HepG2 (cell line): ENCODE data around the gene NEGR1. TPM values are rescaled to one million over a fixed set of nuclear protein-coding genes. Genes with fewer than 3 reads are reported as not detected.

Source experiments
- ATAC-seq: fragments of 200-7000 bp; cut with Tn5 transposase; 3 replicates; pipeline ENCODE4 v1.9.1; 2020; ENCODE audit warnings: mild to moderate bottlenecking, moderate library complexity
- BruUV-seq: library from RNA; stranded (reverse); fragments of 400-500 nt; replicated peaks from 2 replicates; lab custom pipeline; 2021; lab: Mats Ljungman, UMichigan
- CTCF ChIA-PET: fragments of 300-600 bp; formaldehyde crosslinking; extraction: SDS; loops from one replicate; lab custom pipeline; 2021; ENCODE audit warnings: low total read pairs, inconsistent platforms, low intra/inter-chr PET ratio; lab: Yijun Ruan, JAX
- POLR2A ChIA-PET: fragments of 350-600 bp; sonication (Branson Sonifier 250); formaldehyde crosslinking; loops from one replicate; lab custom pipeline; 2020; ENCODE audit warnings: antibody characterized with exemption, inconsistent platforms; lab: Yijun Ruan, JAX
- DNase-seq: peaks from one replicate; pipeline ENCODE4 v3.0.0-alpha.2; 2015; ENCODE audit warnings: low spot score
- FAIRE-seq: peaks from 3 replicates; lab custom pipeline; 2011; peaks lifted over from hg19 to GRCh38; lab: Jason Lieb, UNC
- H2AFZ ChIP-seq: one replicate; pipeline ENCODE4 v1.6.1; 2011; ENCODE audit warnings: low read length, inconsistent platforms
- H3K27ac ChIP-seq: fragments of 300-600 bp; 3 replicates; pipeline ENCODE4 v1.8.0; 2011; ENCODE audit warnings: mixed run types, mild to moderate bottlenecking, mixed read lengths, low read length, inconsistent platforms; ENCODE audit not compliant: insufficient read depth; ENCODE audit errors: extremely low read length
- H3K27me3 ChIP-seq, 2 experiments: fragments of 200-600 bp in 1 of 2; 2 replicates in 1 of 2; 3 replicates in 1 of 2; pipeline versions ENCODE4 v1.6.0 to v1.8.0; 2011; ENCODE audit warnings: low read length in 2 of 2, mild to moderate bottlenecking in 2 of 2, moderate library complexity in 2 of 2, inconsistent platforms in 1 of 2; ENCODE audit not compliant: insufficient read depth in 2 of 2, control insufficient read depth in 1 of 2
- H3K36me3 ChIP-seq, 2 experiments: fragments of 200-600 bp in 1 of 2; replicated peaks in 1 of 2; 2 replicates in 1 of 2; 3 replicates in 1 of 2; pipeline versions ENCODE4 v1.5.1 to v1.8.0; 2011; ENCODE audit warnings: low read length in 2 of 2, inconsistent platforms in 1 of 2; ENCODE audit not compliant: insufficient read depth in 2 of 2, control insufficient read depth in 1 of 2
- H3K4me1 ChIP-seq: 2 replicates; pipeline ENCODE4 v1.5.1; 2012; ENCODE audit warnings: low read length, inconsistent platforms; ENCODE audit not compliant: insufficient read depth
- H3K4me2 ChIP-seq: 2 replicates; pipeline ENCODE4 v1.6.0; 2011; ENCODE audit warnings: low read depth, low read length, inconsistent platforms
- H3K4me3 ChIP-seq, 3 experiments: fragments of 200-600 bp in 1 of 3; sonication (generic), shearing (Covaris generic) in 1 of 3; replicated peaks in 1 of 3; 2 replicates each; pipeline ENCODE4 v1.5.1; 2011 to 2016; ENCODE audit warnings: low read length in 3 of 3, inconsistent platforms in 2 of 3, low read depth in 2 of 3, mild to moderate bottlenecking in 2 of 3, control low read depth in 1 of 3, mixed read lengths in 1 of 3; ENCODE audit not compliant: insufficient read depth in 1 of 3
- H3K79me2 ChIP-seq: one replicate; pipeline ENCODE4 v1.6.1; 2011; ENCODE audit warnings: low read length, inconsistent platforms; ENCODE audit not compliant: insufficient read depth
- H3K9ac ChIP-seq: 2 replicates; pipeline ENCODE4 v1.6.0; 2011; ENCODE audit warnings: mild to moderate bottlenecking, low read depth, low read length, inconsistent platforms; ENCODE audit not compliant: insufficient read depth
- H3K9me3 ChIP-seq: 2 replicates; pipeline ENCODE4 v1.5.1; 2012; ENCODE audit warnings: mild to moderate bottlenecking, low read length
- H4K20me1 ChIP-seq: 2 replicates; pipeline ENCODE4 v1.6.0; 2011; ENCODE audit warnings: inconsistent platforms, mild to moderate bottlenecking, low read length, moderate library complexity; ENCODE audit not compliant: insufficient read depth
- ELF3 ChIP-seq: IDR thresholded peaks from 2 replicates; pipeline ENCODE4 v1.6.1; 2016; ENCODE audit warnings: missing genetic modification reagents, missing compliant biosample characterization
- KDM4B ChIP-seq: sonication (generic); formaldehyde crosslinking; IDR thresholded peaks from 2 replicates; pipeline ENCODE4 v1.4.0; 2020; ENCODE audit warnings: missing genetic modification reagents
- LRRFIP1 ChIP-seq: sonication (generic); formaldehyde crosslinking; conservative IDR thresholded peaks from 2 replicates; pipeline ENCODE4 v1.4.0; 2020; ENCODE audit warnings: missing genetic modification reagents
- PHB2 ChIP-seq: fragments of 450-650 bp; IDR thresholded peaks from 2 replicates; pipeline ENCODE4 v1.6.1; 2018; ENCODE audit not compliant: partially characterized antibody
- ZNF232 ChIP-seq: sonication (generic); formaldehyde crosslinking; IDR thresholded peaks from 2 replicates; pipeline ENCODE4 v1.4.0; 2020; ENCODE audit warnings: missing genetic modification reagents, borderline replicate concordance
- ZNF354B ChIP-seq: sonication (generic); formaldehyde crosslinking; IDR thresholded peaks from 2 replicates; pipeline ENCODE4 v1.8.0; 2022; ENCODE audit warnings: mild to moderate bottlenecking, missing genetic modification reagents
- ZNF432 ChIP-seq: sonication (generic); formaldehyde crosslinking; IDR thresholded peaks from 2 replicates; pipeline ENCODE4 v1.5.0; 2020; ENCODE audit warnings: missing genetic modification reagents, mild to moderate bottlenecking, borderline replicate concordance
- ZNF451 ChIP-seq: sonication (generic); formaldehyde crosslinking; IDR thresholded peaks from 2 replicates; pipeline ENCODE4 v1.5.0; 2020; ENCODE audit warnings: mild to moderate bottlenecking, missing genetic modification reagents
- ZNF629 ChIP-seq: sonication (generic); formaldehyde crosslinking; conservative IDR thresholded peaks from 2 replicates; pipeline ENCODE4 v1.5.0; 2020; ENCODE audit warnings: missing genetic modification reagents
- ZNF780A ChIP-seq: sonication (generic); formaldehyde crosslinking; IDR thresholded peaks from 2 replicates; pipeline ENCODE4 v1.8.0; 2022; ENCODE audit warnings: mild to moderate bottlenecking, missing genetic modification reagents, moderate library complexity
- ZNF883 ChIP-seq: sonication (generic); formaldehyde crosslinking; IDR thresholded peaks from 2 replicates; pipeline ENCODE4 v1.5.1; 2020; ENCODE audit warnings: mild to moderate bottlenecking, missing genetic modification reagents; ENCODE audit errors: not compliant biosample characterization
- ZSCAN25 ChIP-seq: sonication (generic); formaldehyde crosslinking; IDR thresholded peaks from 2 replicates; pipeline ENCODE4 v1.8.0; 2022; ENCODE audit warnings: mild to moderate bottlenecking, missing genetic modification reagents
- WGBS: methylation state at CpG from one replicate; pipeline ENCODE4 v1.1.6; 2017; ENCODE audit warnings: low lambda C conversion rate; 5-methylcytosine and 5-hydroxymethylcytosine counted together
- in situ Hi-C: cut with HindIII; loops from 2 replicates; pipeline ENCODE4 v1.10.0; 2017; ENCODE audit warnings: low pct_unique_long_range_greater_than_20kb; ENCODE audit not compliant: extremely low pct_ligation_motif_present
- intact Hi-C: fragments of 100-400 bp; cut with micrococcal nuclease; formaldehyde crosslinking; loops from one replicate; pipeline ENCODE4 v1.10.0; 2022; ENCODE audit not compliant: unreplicated experiment
- polyA plus RNA-seq, 8 experiments: library from polyadenylated mRNA; depleted of rRNA in 3 of 8; stranded (reverse) in 7 of 8; unstranded in 1 of 8; fragments of >200 nt; fragmentation: Illumina TruSeq in 4 of 8; extraction: Trizol in 4 of 8; gene quantifications; 2 replicates each; pipeline versions ENCODE4 v1.2.1 to v1.2.3, GENCODE V29; 2011 to 2016; ENCODE audit warnings: low read depth in 4 of 8, missing spikeins in 1 of 8, mixed read lengths in 1 of 8; ENCODE audit not compliant: insufficient read depth in 1 of 8
- total RNA-seq, 5 experiments: library from RNA; depleted of rRNA; stranded (reverse); fragments of >200 nt; fragmentation: Illumina TruSeq; extraction: Trizol; gene quantifications; 2 replicates each; pipeline ENCODE4 v1.2.3, GENCODE V29; 2016; ENCODE audit warnings: low read depth in 1 of 5
- TF ChIP-seq, protein P1 (sequence below): sonication (generic); formaldehyde crosslinking; IDR thresholded peaks from 2 replicates; pipeline ENCODE4 v1.4.0; 2020; ENCODE audit warnings: missing genetic modification reagents
- TF ChIP-seq, protein P2 (sequence below): sonication (generic); formaldehyde crosslinking; IDR thresholded peaks from 2 replicates; pipeline ENCODE4 v1.4.0; 2020; ENCODE audit warnings: missing genetic modification reagents
- TF ChIP-seq, protein P3 (sequence below): sonication (generic); formaldehyde crosslinking; IDR thresholded peaks from 2 replicates; pipeline ENCODE4 v1.5.0; 2020; ENCODE audit warnings: mild to moderate bottlenecking, missing genetic modification reagents, moderate library complexity

NEGR1 gene
- total and polyA plus RNA-seq, 2 of the 13 experiments (the other 11 are each of a cell fraction or from before 2014, with no cell fraction given): not detected

- H3K27me3 ChIP-seq: no peaks in the 10 kb centered on the region
- H3K4me1 ChIP-seq: no peaks in the 10 kb centered on the region
- no peak overlapping the region for H3K4me3 ChIP-seq
- H4K20me1 ChIP-seq: no peaks in the 10 kb centered on the region
- TF ChIP-seq ZNF232 (CRISPR knock-in tag): no peak
- no peak for TF ChIP-seq KDM4B
- no peak for TF ChIP-seq LRRFIP1 (CRISPR knock-in tag)
- TF ChIP-seq, protein P1, sequence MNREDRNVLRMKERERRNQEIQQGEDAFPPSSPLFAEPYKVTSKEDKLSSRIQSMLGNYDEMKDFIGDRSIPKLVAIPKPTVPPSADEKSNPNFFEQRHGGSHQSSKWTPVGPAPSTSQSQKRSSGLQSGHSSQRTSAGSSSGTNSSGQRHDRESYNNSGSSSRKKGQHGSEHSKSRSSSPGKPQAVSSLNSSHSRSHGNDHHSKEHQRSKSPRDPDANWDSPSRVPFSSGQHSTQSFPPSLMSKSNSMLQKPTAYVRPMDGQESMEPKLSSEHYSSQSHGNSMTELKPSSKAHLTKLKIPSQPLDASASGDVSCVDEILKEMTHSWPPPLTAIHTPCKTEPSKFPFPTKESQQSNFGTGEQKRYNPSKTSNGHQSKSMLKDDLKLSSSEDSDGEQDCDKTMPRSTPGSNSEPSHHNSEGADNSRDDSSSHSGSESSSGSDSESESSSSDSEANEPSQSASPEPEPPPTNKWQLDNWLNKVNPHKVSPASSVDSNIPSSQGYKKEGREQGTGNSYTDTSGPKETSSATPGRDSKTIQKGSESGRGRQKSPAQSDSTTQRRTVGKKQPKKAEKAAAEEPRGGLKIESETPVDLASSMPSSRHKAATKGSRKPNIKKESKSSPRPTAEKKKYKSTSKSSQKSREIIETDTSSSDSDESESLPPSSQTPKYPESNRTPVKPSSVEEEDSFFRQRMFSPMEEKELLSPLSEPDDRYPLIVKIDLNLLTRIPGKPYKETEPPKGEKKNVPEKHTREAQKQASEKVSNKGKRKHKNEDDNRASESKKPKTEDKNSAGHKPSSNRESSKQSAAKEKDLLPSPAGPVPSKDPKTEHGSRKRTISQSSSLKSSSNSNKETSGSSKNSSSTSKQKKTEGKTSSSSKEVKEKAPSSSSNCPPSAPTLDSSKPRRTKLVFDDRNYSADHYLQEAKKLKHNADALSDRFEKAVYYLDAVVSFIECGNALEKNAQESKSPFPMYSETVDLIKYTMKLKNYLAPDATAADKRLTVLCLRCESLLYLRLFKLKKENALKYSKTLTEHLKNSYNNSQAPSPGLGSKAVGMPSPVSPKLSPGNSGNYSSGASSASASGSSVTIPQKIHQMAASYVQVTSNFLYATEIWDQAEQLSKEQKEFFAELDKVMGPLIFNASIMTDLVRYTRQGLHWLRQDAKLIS: no peak
- TF ChIP-seq PHB2: no peak
- TF ChIP-seq ZNF629: no peak
- no peak for TF ChIP-seq ELF3 (CRISPR knock-in tag)
- TF ChIP-seq ZNF354B (CRISPR knock-in tag): no peak
- TF ChIP-seq, protein P2, sequence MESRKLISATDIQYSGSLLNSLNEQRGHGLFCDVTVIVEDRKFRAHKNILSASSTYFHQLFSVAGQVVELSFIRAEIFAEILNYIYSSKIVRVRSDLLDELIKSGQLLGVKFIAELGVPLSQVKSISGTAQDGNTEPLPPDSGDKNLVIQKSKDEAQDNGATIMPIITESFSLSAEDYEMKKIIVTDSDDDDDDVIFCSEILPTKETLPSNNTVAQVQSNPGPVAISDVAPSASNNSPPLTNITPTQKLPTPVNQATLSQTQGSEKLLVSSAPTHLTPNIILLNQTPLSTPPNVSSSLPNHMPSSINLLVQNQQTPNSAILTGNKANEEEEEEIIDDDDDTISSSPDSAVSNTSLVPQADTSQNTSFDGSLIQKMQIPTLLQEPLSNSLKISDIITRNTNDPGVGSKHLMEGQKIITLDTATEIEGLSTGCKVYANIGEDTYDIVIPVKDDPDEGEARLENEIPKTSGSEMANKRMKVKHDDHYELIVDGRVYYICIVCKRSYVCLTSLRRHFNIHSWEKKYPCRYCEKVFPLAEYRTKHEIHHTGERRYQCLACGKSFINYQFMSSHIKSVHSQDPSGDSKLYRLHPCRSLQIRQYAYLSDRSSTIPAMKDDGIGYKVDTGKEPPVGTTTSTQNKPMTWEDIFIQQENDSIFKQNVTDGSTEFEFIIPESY: no peak
- TF ChIP-seq ZNF780A (CRISPR knock-in tag): no peak
- TF ChIP-seq, protein P3, sequence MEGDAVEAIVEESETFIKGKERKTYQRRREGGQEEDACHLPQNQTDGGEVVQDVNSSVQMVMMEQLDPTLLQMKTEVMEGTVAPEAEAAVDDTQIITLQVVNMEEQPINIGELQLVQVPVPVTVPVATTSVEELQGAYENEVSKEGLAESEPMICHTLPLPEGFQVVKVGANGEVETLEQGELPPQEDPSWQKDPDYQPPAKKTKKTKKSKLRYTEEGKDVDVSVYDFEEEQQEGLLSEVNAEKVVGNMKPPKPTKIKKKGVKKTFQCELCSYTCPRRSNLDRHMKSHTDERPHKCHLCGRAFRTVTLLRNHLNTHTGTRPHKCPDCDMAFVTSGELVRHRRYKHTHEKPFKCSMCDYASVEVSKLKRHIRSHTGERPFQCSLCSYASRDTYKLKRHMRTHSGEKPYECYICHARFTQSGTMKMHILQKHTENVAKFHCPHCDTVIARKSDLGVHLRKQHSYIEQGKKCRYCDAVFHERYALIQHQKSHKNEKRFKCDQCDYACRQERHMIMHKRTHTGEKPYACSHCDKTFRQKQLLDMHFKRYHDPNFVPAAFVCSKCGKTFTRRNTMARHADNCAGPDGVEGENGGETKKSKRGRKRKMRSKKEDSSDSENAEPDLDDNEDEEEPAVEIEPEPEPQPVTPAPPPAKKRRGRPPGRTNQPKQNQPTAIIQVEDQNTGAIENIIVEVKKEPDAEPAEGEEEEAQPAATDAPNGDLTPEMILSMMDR: no peak
- TF ChIP-seq ZNF451 (CRISPR knock-in tag): no peak
- TF ChIP-seq ZSCAN25: no peak
- no peak for TF ChIP-seq ZNF883 (CRISPR knock-in tag)
- TF ChIP-seq ZNF432 (CRISPR knock-in tag): no peak
- no peak overlapping the region for H3K27ac ChIP-seq
- H3K79me2 ChIP-seq: no peaks in the 10 kb centered on the region
- intact Hi-C loops: no loop called here
- no peak for FAIRE-seq
- CTCF ChIA-PET: no interaction called here
- POLR2A ChIA-PET: no interaction called here
- DNase-seq: no peak
- no peak overlapping the region for H3K9ac ChIP-seq
- no peak overlapping the region for H2AFZ ChIP-seq
- no peak for ATAC-seq
- no peaks in the 10 kb centered on the region for H3K36me3 ChIP-seq
- H3K9me3 ChIP-seq: peaks cover 76% of the 10 kb centered on the region
- H3K4me2 ChIP-seq: no peak overlapping the region
- no TSS peak for BruUV-seq
- in situ Hi-C loops: no loop called here
- 2% methylated on average over 2 of the region's 2 CpGs for WGBS
Observed at GRCh38 chr1:71399594-71399993, 882.7 kb downstream of the NEGR1 start.
